Omental fat pad (tissue), 4 donors: ENCODE measurements around the gene WDR88. TPM values are rescaled to one million over a fixed set of nuclear protein-coding genes. Genes with fewer than 3 reads are reported as not detected.
"Not testable (repeated sequence)": the region's sequence is repeated elsewhere in the genome, so short reads cannot be mapped to it uniquely, and the experiment has no call there.

Experiments
- ATAC-seq: fragments of 150-250 bp; one replicate; pipeline ENCODE4 v1.9.1; 2016; ENCODE audit warnings: mild to moderate bottlenecking, moderate library complexity; ENCODE audit not compliant: low FRiP score
- DNase-seq: peaks from one replicate; pipeline ENCODE4 v3.0.0-alpha.2; 2019; ENCODE audit warnings: low spot score
- CTCF ChIP-seq, 3 donors: fragments of 450-650 bp; IDR thresholded peaks; one replicate each; pipeline ENCODE4 v1.5.1; 2016 to 2017; ENCODE audit warnings: antibody characterized with exemption in 3 of 3, mild to moderate bottlenecking in 3 of 3, moderate library complexity in 2 of 3
- total RNA-seq, 4 donors: library from RNA; depleted of rRNA; stranded (reverse); fragments of >200 nt; gene quantifications; one replicate each; pipeline ENCODE4 v1.1.0, GENCODE V29; 2016

The WDR88 gene
- total RNA-seq, 4 donors from 2014 or later = not detected

- TF ChIP-seq CTCF (IDR thresholded peaks at IDR 0.05) = no peak
- no peak for ATAC-seq
- no peak for DNase-seq
These were observed 86.0 kb downstream of the WDR88 start for GRCh38 chr19:33217881-33218280.

- no peak for TF ChIP-seq CTCF (IDR thresholded peaks at IDR 0.05)
These were observed 87.4 kb downstream of the WDR88 start for GRCh38 chr19:33219261-33219815.

GRCh38 chr19:33220115-33220514 is 88.2 kb downstream of the WDR88 start:
- TF ChIP-seq CTCF (IDR thresholded peaks at IDR 0.05) = no peak

More at GRCh38 chr19:33219261-33219815, 87.4 kb downstream of the WDR88 start:
- ATAC-seq (no peak), DNase-seq (no peak)

GRCh38 chr19:33220735-33221134 is 88.8 kb downstream of the WDR88 start:
- ATAC-seq = no peak
- DNase-seq = no peak
- TF ChIP-seq CTCF (IDR thresholded peaks at IDR 0.05) = no peak

More at GRCh38 chr19:33220115-33220514, 88.2 kb downstream of the WDR88 start:
- ATAC-seq (no peak), DNase-seq (no peak)

- no peak for ATAC-seq
- TF ChIP-seq CTCF (IDR thresholded peaks at IDR 0.05) = no peak
- DNase-seq = no peak
These were observed 89.7 kb downstream of the WDR88 start for GRCh38 chr19:33221638-33222037.

GRCh38 chr19:33222255-33222654 is 90.3 kb downstream of the WDR88 start:
- not testable (repeated sequence) for ATAC-seq, DNase-seq

- DNase-seq (no peak), ATAC-seq (peak; percentile 3)
- TF ChIP-seq CTCF (IDR thresholded peaks at IDR 0.05) = no peak
These were observed 93.0 kb downstream of the WDR88 start for GRCh38 chr19:33224694-33225457.

Other genes starting within 250 kb of the WDR88 start
- gene CEP89, start 160.2 kb upstream of the WDR88 start, total RNA-seq = 10 to 100 TPM in 3 of 4 donors, 1 to 10 TPM in 1; 8.2 to 11.9 (median 10.5) TPM
- gene FAAP24, start 159.9 kb upstream of the WDR88 start, total RNA-seq = 1 to 10 TPM in 2 of 4 donors, under 1 TPM in 1, not detected in 1; 0.82 to 1.4 (median 1.3) TPM
- gene RHPN2, start 67.2 kb upstream of the WDR88 start, total RNA-seq = 10 to 100 TPM in 2 of 4 donors, 1 to 10 TPM in 2; 5.7 to 24.0 (median 14.1) TPM
- gene GPATCH1, start 50.9 kb upstream of the WDR88 start, total RNA-seq = 1 to 10 TPM; 4.5 to 7.6 (median 5.5) TPM
- gene LRP3, start 62.2 kb downstream of the WDR88 start, total RNA-seq = 10 to 100 TPM; 19.1 to 61.8 (median 28.3) TPM
- gene SLC7A10, start 93.7 kb downstream of the WDR88 start, total RNA-seq = 100 to 1,000 TPM in 1 of 4 donors, 10 to 100 TPM in 3; 12.9 to 150 (median 33.1) TPM
- 100 to 1,000 TPM; 100 to 567 (median 166) TPM for gene CEBPA, start 170.4 kb downstream of the WDR88 start, total RNA-seq
- 10 to 100 TPM; 19.4 to 41.1 (median 30.0) TPM for gene CEBPG, start 241.6 kb downstream of the WDR88 start, total RNA-seq